Colonic mucosa (tissue), 4 donors: ENCODE results near the gene ANO8. TPM values are rescaled to one million over a fixed set of nuclear protein-coding genes. Genes with fewer than 3 reads are reported as not detected.

ENCODE experiments used
- DNase-seq: peaks from one replicate; pipeline ENCODE4 v3.0.0-alpha.2; 2020
- H3K27ac ChIP-seq: fragments of 200-600 bp; one replicate; pipeline ENCODE4 v1.8.0; 2021
- H3K27me3 ChIP-seq: fragments of 200-600 bp; one replicate; pipeline ENCODE4 v1.8.0; 2021
- H3K36me3 ChIP-seq: fragments of 200-600 bp; one replicate; pipeline ENCODE4 v1.8.0; 2021
- H3K4me1 ChIP-seq: fragments of 200-600 bp; one replicate; pipeline ENCODE4 v1.8.0; 2021; ENCODE audit warnings: mild to moderate bottlenecking
- H3K4me3 ChIP-seq: fragments of 200-600 bp; one replicate; pipeline ENCODE4 v1.8.0; 2021
- H3K9ac ChIP-seq, 2 donors: one replicate each; pipeline ENCODE4 v1.7.0; 2013; ENCODE audit warnings: control low read depth in 2 of 2, low read depth in 2 of 2, low read length in 2 of 2
- H3K9me3 ChIP-seq: fragments of 200-600 bp; one replicate; pipeline ENCODE4 v1.8.0; 2021
- CTCF ChIP-seq: fragments of 200-600 bp; IDR thresholded peaks from one replicate; pipeline ENCODE4 v1.8.0; 2022; ENCODE audit warnings: antibody characterized with exemption, mild to moderate bottlenecking
- intact Hi-C: fragments of 100-400 bp; cut with DNase I; formaldehyde crosslinking; loops from one replicate; pipeline ENCODE4 v1.14.1; 2022
- total RNA-seq, 2 donors: library from RNA; stranded (reverse); fragmentation: NEBNext Ultra II Directional in 1 of 2; extraction: Animal tissue kit (Norgen Biotek cat#: 25700) in 1 of 2; gene quantifications; one replicate each; pipeline ENCODE4 v1.2.1, GENCODE V29; 2021
- donor health status: healthy.
- donor health status: DM: no; HTN: no; CAD: no.
- donor health status: DM: no; HTN: no; CAD: no.

ANO8 gene
- total RNA-seq, 2 donors from 2014 or later: 8.9 to 13.7 TPM

- intact Hi-C loops: no loop called here
- Histone ChIP-seq H3K4me3 (peak overlapping the region; percentile 56), H3K9ac (peak overlapping the region in 1 of 2 donors; percentile 97), H3K36me3 (no peaks in the 10 kb centered on the region), H3K4me1 (peaks cover 17% of the 10 kb centered on the region), H3K27ac (no peak overlapping the region), H3K9me3 (no peaks in the 10 kb centered on the region), H3K27me3 (no peaks in the 10 kb centered on the region)
- peak; percentile 23 for DNase-seq
- TF ChIP-seq CTCF: no peak
Measured at GRCh38 chr19:17338433-17339078, 3.9 kb upstream of the ANO8 start.

GRCh38 chr19:17337675-17338432 lies 3.2 kb upstream of the ANO8 start:
- intact Hi-C loops: no loop called here
- TF ChIP-seq CTCF: no peak
- Histone ChIP-seq H3K27ac (peak overlapping the region; percentile 83), H3K9me3 (no peaks in the 10 kb centered on the region), H3K27me3 (no peaks in the 10 kb centered on the region), H3K36me3 (no peaks in the 10 kb centered on the region), H3K4me1 (peaks cover 18% of the 10 kb centered on the region), H3K9ac (peak overlapping the region; percentile 90 to 97), H3K4me3 (peak overlapping the region; percentile 56)
- peak; percentile 51 for DNase-seq

- Histone ChIP-seq H3K4me1 (peaks cover 18% of the 10 kb centered on the region), H3K9ac (peak within 1 kb of the TSS; percentile 90 to 97), H3K27ac (peak within 1 kb of the TSS; percentile 83), H3K27me3 (no peaks in the 10 kb centered on the region), H3K36me3 (no peaks in the 10 kb centered on the region), H3K9me3 (no peaks in the 10 kb centered on the region), H3K4me3 (peak within 1 kb of the TSS; percentile 56)
- no peak for TF ChIP-seq CTCF
- intact Hi-C loops: no loop called here
- DNase-seq: peak; percentile 98
Measured at GRCh38 chr19:17336872-17337674, 2.4 kb upstream of the ANO8 start, which contains the start of gene GTPBP3. TSS of gene GTPBP3 (plus strand) at chr19:17337553. CDS start at chr19:17337612, 59 bp downstream.

- H3K27ac ChIP-seq: no peak overlapping the region
- DNase-seq: no peak
- no peak overlapping the region for H3K9ac ChIP-seq
- no peaks in the 10 kb centered on the region for H3K36me3 ChIP-seq
- no peaks in the 10 kb centered on the region for H3K9me3 ChIP-seq
- TF ChIP-seq CTCF: no peak
- peaks cover 18% of the 10 kb centered on the region for H3K4me1 ChIP-seq
- intact Hi-C loops: loop anchor here (2.0 kb wide), 1 partner anchor 31 kb away; the partner anchor contains the start of gene MRPL34
- H3K4me3 ChIP-seq: no peak overlapping the region
- no peaks in the 10 kb centered on the region for H3K27me3 ChIP-seq
Measured at GRCh38 chr19:17335575-17335974, 920 bp upstream of the ANO8 start.
